IPS-20b (cell line): ENCODE results near the gene FHL2.
"Not testable (repeated sequence)": the region's sequence is repeated elsewhere in the genome, so short reads cannot be mapped to it uniquely, and the experiment has no call there.

Experiments used
- H3K27ac ChIP-seq: one replicate; pipeline ENCODE4 v1.5.1; 2013; ENCODE audit warnings: low read length
- H3K27me3 ChIP-seq: 2 replicates; pipeline ENCODE4 v1.6.1; 2013; ENCODE audit warnings: mild to moderate bottlenecking, low read length, inconsistent platforms; ENCODE audit not compliant: insufficient read depth
- H3K36me3 ChIP-seq: 2 replicates; pipeline ENCODE4 v1.6.1; 2013; ENCODE audit warnings: low read depth, mild to moderate bottlenecking, inconsistent platforms, low read length, moderate library complexity; ENCODE audit not compliant: insufficient read depth
- H3K4me1 ChIP-seq: 2 replicates; pipeline ENCODE4 v1.6.1; 2013; ENCODE audit warnings: mild to moderate bottlenecking, control low read depth, inconsistent platforms, low read length, moderate library complexity; ENCODE audit not compliant: insufficient read depth
- H3K4me3 ChIP-seq: 2 replicates; pipeline ENCODE4 v1.5.1; 2013; ENCODE audit warnings: mild to moderate bottlenecking, low read length, inconsistent platforms
- H3K9ac ChIP-seq: 2 replicates; pipeline ENCODE4 v1.6.1; 2013; ENCODE audit warnings: low read depth, mild to moderate bottlenecking, inconsistent platforms, low read length, moderate library complexity
- H3K9me3 ChIP-seq: 2 replicates; pipeline ENCODE4 v1.6.1; 2013; ENCODE audit warnings: mild to moderate bottlenecking, low read depth, low read length, inconsistent platforms; ENCODE audit not compliant: insufficient read depth

The FHL2 gene

GRCh38 chr2:105432749-105433148, 33.9 kb upstream of the FHL2 start:
- H3K4me1 ChIP-seq: peaks cover 4% of the 10 kb centered on the region; the same call in 1 of the 2 replicates
- no peaks in the 10 kb centered on the region for H3K27me3 ChIP-seq
- no peaks in the 10 kb centered on the region for H3K9me3 ChIP-seq
- H3K27ac ChIP-seq: no peak overlapping the region
- no peaks in the 10 kb centered on the region for H3K36me3 ChIP-seq
- H3K4me3 ChIP-seq: no peak overlapping the region
- no peak overlapping the region for H3K9ac ChIP-seq

GRCh38 chr2:105432044-105432399, 33.2 kb upstream of the FHL2 start:
- Histone ChIP-seq H3K36me3 (no peaks in the 10 kb centered on the region), H3K4me1 (peaks cover 10% of the 10 kb centered on the region; the same call in 1 of the 2 replicates), H3K9ac (no peak overlapping the region), H3K27ac (no peak overlapping the region), H3K9me3 (no peaks in the 10 kb centered on the region), H3K27me3 (no peaks in the 10 kb centered on the region), H3K4me3 (no peak overlapping the region)

- no peaks in the 10 kb centered on the region for H3K27me3 ChIP-seq
- no peaks in the 10 kb centered on the region for H3K36me3 ChIP-seq
- peaks cover 15% of the 10 kb centered on the region for H3K4me1 ChIP-seq
- H3K9ac ChIP-seq: no peak overlapping the region
- no peaks in the 10 kb centered on the region for H3K9me3 ChIP-seq
- H3K4me3 ChIP-seq: no peak overlapping the region
- H3K27ac ChIP-seq: no peak overlapping the region
These were observed 32.7 kb upstream of the FHL2 start for GRCh38 chr2:105431367-105432043.

- no peak overlapping the region for H3K9ac ChIP-seq
- no peaks in the 10 kb centered on the region for H3K27me3 ChIP-seq
- no peaks in the 10 kb centered on the region for H3K9me3 ChIP-seq
- H3K36me3 ChIP-seq: no peaks in the 10 kb centered on the region
- peaks cover 21% of the 10 kb centered on the region for H3K4me1 ChIP-seq
- no peak overlapping the region for H3K4me3 ChIP-seq
- H3K27ac ChIP-seq: no peak overlapping the region
These were observed 29.7 kb upstream of the FHL2 start for GRCh38 chr2:105428387-105429018.

GRCh38 chr2:105427485-105427884, 28.6 kb upstream of the FHL2 start:
- H3K27me3 ChIP-seq: no peaks in the 10 kb centered on the region
- peaks cover 21% of the 10 kb centered on the region for H3K4me1 ChIP-seq
- H3K4me3 ChIP-seq: peak overlapping the region; percentile 13; the same call in 1 of the 2 replicates
- peak overlapping the region; percentile 34; the same call in 1 of the 2 replicates for H3K9ac ChIP-seq
- no peaks in the 10 kb centered on the region for H3K36me3 ChIP-seq
- H3K27ac ChIP-seq: no peak overlapping the region
- no peaks in the 10 kb centered on the region for H3K9me3 ChIP-seq

- Histone ChIP-seq H3K27ac (peak overlapping the region; percentile 20), H3K4me3 (peak overlapping the region; percentile 13; the same call in 1 of the 2 replicates), H3K27me3 (no peaks in the 10 kb centered on the region), H3K9ac (peak overlapping the region; percentile 34), H3K4me1 (peaks cover 21% of the 10 kb centered on the region), H3K9me3 (no peaks in the 10 kb centered on the region), H3K36me3 (no peaks in the 10 kb centered on the region)
These were observed 27.9 kb upstream of the FHL2 start for GRCh38 chr2:105426626-105427292.

- Histone ChIP-seq H3K36me3 (no peaks in the 10 kb centered on the region), H3K9me3 (no peaks in the 10 kb centered on the region; the same call in 1 of the 2 replicates), H3K27me3 (no peaks in the 10 kb centered on the region), H3K4me3 (no peak overlapping the region), H3K4me1 (peaks cover 21% of the 10 kb centered on the region), H3K27ac (peak overlapping the region; percentile 20), H3K9ac (peak overlapping the region; percentile 34)
These were observed 27.2 kb upstream of the FHL2 start for GRCh38 chr2:105425936-105426625.

GRCh38 chr2:105424836-105425235, 26.0 kb upstream of the FHL2 start:
- H3K9ac ChIP-seq, H3K4me3 ChIP-seq, H3K36me3 ChIP-seq, H3K27me3 ChIP-seq, H3K27ac ChIP-seq, H3K9me3 ChIP-seq: not testable (repeated sequence)
- H3K4me1 ChIP-seq: peaks cover 21% of the 10 kb centered on the region

- Histone ChIP-seq H3K9me3 (no peaks in the 10 kb centered on the region; the same call in 1 of the 2 replicates), H3K9ac (no peak overlapping the region), H3K4me3 (no peak overlapping the region), H3K36me3 (no peaks in the 10 kb centered on the region), H3K4me1 (peaks cover 17% of the 10 kb centered on the region), H3K27ac (no peak overlapping the region), H3K27me3 (no peaks in the 10 kb centered on the region)
These were observed 23.9 kb upstream of the FHL2 start for GRCh38 chr2:105422801-105423200.

GRCh38 chr2:105421053-105421452, 22.2 kb upstream of the FHL2 start:
- Histone ChIP-seq H3K9ac (no peak overlapping the region), H3K4me1 (peaks cover 1% of the 10 kb centered on the region), H3K4me3 (no peak overlapping the region), H3K9me3 (no peaks in the 10 kb centered on the region; the same call in 1 of the 2 replicates), H3K27me3 (no peaks in the 10 kb centered on the region), H3K27ac (no peak overlapping the region), H3K36me3 (no peaks in the 10 kb centered on the region)

- Histone ChIP-seq H3K27me3 (no peaks in the 10 kb centered on the region), H3K9me3 (no peaks in the 10 kb centered on the region; the same call in 1 of the 2 replicates), H3K27ac (no peak overlapping the region), H3K4me1 (no peaks in the 10 kb centered on the region), H3K9ac (no peak overlapping the region), H3K36me3 (no peaks in the 10 kb centered on the region), H3K4me3 (no peak overlapping the region)
These were observed 19.7 kb upstream of the FHL2 start for GRCh38 chr2:105418522-105418921.
